ENCODE measurements around the gene MYO15B. TPM values are rescaled to one million over a fixed set of nuclear protein-coding genes. Genes with fewer than 3 reads are reported as not detected.

The MYO15B gene
- total RNA-seq, 2 experiments from 2014 or later: 8.9 to 19.2 TPM

- intact Hi-C loops (cut with micrococcal nuclease; ENCODE audit: unreplicated experiment): loop anchor here (5.0 to 10.0 kb wide), 4 partner anchors 35 to 1068 kb away; partner anchors contain the start of genes MFSD11, SMIM5, SRSF2 and UBALD2
- Histone ChIP-seq H4K20me1 (ENCODE audit: insufficient read depth, low read length) (no peaks in the 10 kb centered on the region), H3K27ac (ENCODE audit: low read depth, low read length, poor library complexity, severe bottlenecking) (peak within 1 kb of the TSS; percentile 94), H3K4me3 (ENCODE audit: low read depth, low read length, poor library complexity, severe bottlenecking) (peak within 1 kb of the TSS; percentile 84), H3K79me2 (ENCODE audit: insufficient read depth, low read depth, low read length) (peaks cover 77% of the 10 kb centered on the region), H3K9me3 (ENCODE audit: low read length) (peaks cover 15% of the 10 kb centered on the region; the same call in 1 of the 2 replicates), H3K36me3 (ENCODE audit: insufficient read depth, low read length) (peaks cover 63% of the 10 kb centered on the region), H3K4me2 (ENCODE audit: low read length) (peak within 1 kb of the TSS; percentile 93), H3K9me2 (ENCODE audit: insufficient read depth, low read length) (no peaks in the 10 kb centered on the region), H2AFZ (ENCODE audit: low read length) (peak within 1 kb of the TSS; percentile 24; the same call in 1 of the 2 replicates), H3K4me1 (ENCODE audit: insufficient read depth, low read length, poor library complexity, severe bottlenecking) (peaks cover 54% of the 10 kb centered on the region)
- TF ChIP-seq CTCF (conservative IDR thresholded peaks at IDR 0.05; ENCODE audit: low read length) (no peak), EZH2phosphoT487 (IDR thresholded peaks at IDR 0.05; ENCODE audit: borderline replicate concordance, low read depth, low read length) (no peak)
- TSS peak; percentile 84 for BruUV-seq (replicated peaks)
- peak; percentile 100 for DNase-seq (ENCODE audit: low spot score)
- CTCF ChIA-PET (ENCODE audit: unreplicated experiment): interaction anchor here (1.0 to 1.8 kb wide), 3 partner anchors 22 to 86 kb away, joined by 3 to 7 read pairs (median 6); no protein-coding TSS in a partner anchor
- POLR2A ChIA-PET: interaction anchor here (0.5 to 1.7 kb wide), 9 partner anchors 9 to 86 kb away, joined by 3 to 11 read pairs (median 5); no protein-coding TSS in a partner anchor
Observed at GRCh38 chr17:75666959-75667790, 79.6 kb downstream of the MYO15B start, which contains the start of the genes RECQL5 and SAP30BP. Gene RECQL5, minus strand, starts transcription at chr17:75667154. Its CDS starts 597 bp downstream, at chr17:75666557. Gene SAP30BP, plus strand, starts transcription at chr17:75667338. Its CDS starts 35 bp downstream, at chr17:75667373.

- Histone ChIP-seq H3K9me3 (ENCODE audit: low read length) (peaks cover 9% of the 10 kb centered on the region; the same call in 1 of the 2 replicates), H3K4me1 (ENCODE audit: insufficient read depth, low read length, poor library complexity, severe bottlenecking) (peaks cover 48% of the 10 kb centered on the region), H3K79me2 (ENCODE audit: insufficient read depth, low read depth, low read length) (peaks cover 74% of the 10 kb centered on the region), H3K4me2 (ENCODE audit: low read length) (peak overlapping the region; percentile 79), H3K36me3 (ENCODE audit: insufficient read depth, low read length) (peaks cover 63% of the 10 kb centered on the region), H3K4me3 (ENCODE audit: low read depth, low read length, poor library complexity, severe bottlenecking) (peak overlapping the region; percentile 84), H4K20me1 (ENCODE audit: insufficient read depth, low read length) (no peaks in the 10 kb centered on the region), H3K27ac (ENCODE audit: low read depth, low read length, poor library complexity, severe bottlenecking) (peak overlapping the region; percentile 39), H2AFZ (ENCODE audit: low read length) (no peak overlapping the region), H3K9me2 (ENCODE audit: insufficient read depth, low read length) (no peaks in the 10 kb centered on the region)
- no TSS peak for BruUV-seq (replicated peaks)
- TF ChIP-seq CTCF (conservative IDR thresholded peaks at IDR 0.05; ENCODE audit: low read length) (no peak), EZH2phosphoT487 (IDR thresholded peaks at IDR 0.05; ENCODE audit: borderline replicate concordance, low read depth, low read length) (no peak)
- intact Hi-C loops (cut with micrococcal nuclease; ENCODE audit: unreplicated experiment): loop anchor here (5.0 to 10.0 kb wide), 4 partner anchors 36 to 1067 kb away; partner anchors contain the start of genes MFSD11, SMIM5, SRSF2 and UBALD2
- CTCF ChIA-PET (ENCODE audit: unreplicated experiment): interaction anchor here (0.5 to 1.8 kb wide), 4 partner anchors 22 to 88 kb away, joined by 3 to 7 read pairs (median 4); no protein-coding TSS in a partner anchor
- no peak for DNase-seq (ENCODE audit: low spot score)
- POLR2A ChIA-PET: interaction anchor here (0.8 to 1.3 kb wide), 2 partner anchors 70 to 86 kb away, joined by 3 to 7 read pairs; no protein-coding TSS in a partner anchor
Observed at GRCh38 chr17:75667825-75668224, 80.2 kb downstream of the MYO15B start.

All from OCI-LY7 (cell line).